Lung (tissue), 12 donors: Measurements from ENCODE around the gene ARHGAP28. TPM values are rescaled to one million over a fixed set of nuclear protein-coding genes. Genes with fewer than 3 reads are reported as not detected.
"Not testable (repeated sequence)": the region's sequence is repeated elsewhere in the genome, so short reads cannot be mapped to it uniquely, and the experiment has no call there.

Experiments
- ATAC-seq: fragments of 200-7000 bp; cut with Tn5 transposase; one replicate; pipeline ENCODE4 v1.9.1; 2020; ENCODE audit warnings: moderate number of reproducible peaks; ENCODE audit not compliant: insufficient read depth, low FRiP score
- DNase-seq, 3 donors: peaks; one replicate each; pipeline ENCODE4 v3.0.0-alpha.2; 2013 to 2017
- H3K27ac ChIP-seq, 2 donors: one replicate each; pipeline ENCODE4 v1.5.1; 2013; ENCODE audit warnings: mild to moderate bottlenecking in 2 of 2, moderate library complexity in 2 of 2, control low read depth in 1 of 2, inconsistent platforms in 1 of 2, low read depth in 1 of 2, low read length in 1 of 2
- H3K27me3 ChIP-seq, 3 donors: one replicate each; pipeline ENCODE4 v1.5.1; 2013; ENCODE audit warnings: low read length in 2 of 3; ENCODE audit not compliant: control insufficient read depth in 3 of 3, insufficient read depth in 3 of 3
- H3K36me3 ChIP-seq, 4 donors: one replicate each; pipeline ENCODE4 v1.5.1; 2013; ENCODE audit warnings: low read length in 4 of 4, mild to moderate bottlenecking in 1 of 4, moderate library complexity in 1 of 4; ENCODE audit not compliant: control insufficient read depth in 4 of 4, insufficient read depth in 4 of 4
- H3K4me1 ChIP-seq, 5 donors: one replicate each; pipeline ENCODE4 v1.5.1; 2013; ENCODE audit warnings: low read length in 5 of 5, mild to moderate bottlenecking in 2 of 5, moderate library complexity in 1 of 5; ENCODE audit not compliant: control insufficient read depth in 5 of 5, insufficient read depth in 5 of 5
- H3K4me3 ChIP-seq: one replicate; pipeline ENCODE4 v1.5.1; 2013; ENCODE audit warnings: mild to moderate bottlenecking, control low read depth, moderate library complexity
- H3K9ac ChIP-seq, 2 donors: one replicate each; pipeline ENCODE4 v1.5.1; 2013; ENCODE audit warnings: low read length in 2 of 2, control low read depth in 1 of 2; ENCODE audit not compliant: insufficient read depth in 1 of 2
- H3K9me3 ChIP-seq, 4 donors: one replicate each; pipeline ENCODE4 v1.5.1; 2013; ENCODE audit warnings: low read length in 3 of 4, mild to moderate bottlenecking in 1 of 4, moderate library complexity in 1 of 4; ENCODE audit not compliant: control insufficient read depth in 4 of 4, insufficient read depth in 3 of 4
- WGBS, 2 donors: extraction: QIAGEN DNeasy Blood & Tissue Kit; methylation state at CpG; one replicate each; pipeline ENCODE4 v1.1.7; 2013; 5-methylcytosine and 5-hydroxymethylcytosine counted together
- polyA plus RNA-seq, 2 donors: library from polyadenylated mRNA; stranded (reverse); fragments of 200-250 nt; gene quantifications; one replicate each; pipeline ENCODE4 v1.2.1, GENCODE V29; 2013
- total RNA-seq, 2 donors: library from RNA; depleted of rRNA in 1 of 2; stranded (reverse); fragments of >200 nt in 1 of 2; gene quantifications; one replicate each; pipeline ENCODE4 v1.2.1, GENCODE V29; 2014 to 2021
- TF ChIP-seq, protein P1 (sequence below): IDR thresholded peaks from 2 replicates; pipeline ENCODE4 v1.5.1; 2012; ENCODE audit warnings: mild to moderate bottlenecking; ENCODE audit errors: control extremely low read depth, extremely low read depth
- donor health status: control.
- donor health status: control.
- donor health status: Bipolar disorder and iron deficiency.
- donor health status: healthy.
- donor health status: DM: yes; HTN: yes; CAD: no.

Gene ARHGAP28
- total and polyA plus RNA-seq, 4 donors = 1.4 to 123 (median 5.6) TPM

- H3K4me1 ChIP-seq = no peaks in the 10 kb centered on the region
- no peak overlapping the region for H3K9ac ChIP-seq
- no peak overlapping the region for H3K4me3 ChIP-seq
- H3K9me3 ChIP-seq = no peaks in the 10 kb centered on the region
- no peak overlapping the region for H3K27ac ChIP-seq
- WGBS, 2 donors = 94 to 100% methylated on average over 1 of the region's 1 CpG
- DNase-seq (no peak), ATAC-seq (no peak)
- no peaks in the 10 kb centered on the region for H3K27me3 ChIP-seq
- TF ChIP-seq, protein P1, sequence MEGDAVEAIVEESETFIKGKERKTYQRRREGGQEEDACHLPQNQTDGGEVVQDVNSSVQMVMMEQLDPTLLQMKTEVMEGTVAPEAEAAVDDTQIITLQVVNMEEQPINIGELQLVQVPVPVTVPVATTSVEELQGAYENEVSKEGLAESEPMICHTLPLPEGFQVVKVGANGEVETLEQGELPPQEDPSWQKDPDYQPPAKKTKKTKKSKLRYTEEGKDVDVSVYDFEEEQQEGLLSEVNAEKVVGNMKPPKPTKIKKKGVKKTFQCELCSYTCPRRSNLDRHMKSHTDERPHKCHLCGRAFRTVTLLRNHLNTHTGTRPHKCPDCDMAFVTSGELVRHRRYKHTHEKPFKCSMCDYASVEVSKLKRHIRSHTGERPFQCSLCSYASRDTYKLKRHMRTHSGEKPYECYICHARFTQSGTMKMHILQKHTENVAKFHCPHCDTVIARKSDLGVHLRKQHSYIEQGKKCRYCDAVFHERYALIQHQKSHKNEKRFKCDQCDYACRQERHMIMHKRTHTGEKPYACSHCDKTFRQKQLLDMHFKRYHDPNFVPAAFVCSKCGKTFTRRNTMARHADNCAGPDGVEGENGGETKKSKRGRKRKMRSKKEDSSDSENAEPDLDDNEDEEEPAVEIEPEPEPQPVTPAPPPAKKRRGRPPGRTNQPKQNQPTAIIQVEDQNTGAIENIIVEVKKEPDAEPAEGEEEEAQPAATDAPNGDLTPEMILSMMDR = no peak
- H3K36me3 ChIP-seq = no peaks in the 10 kb centered on the region
Measured at GRCh38 chr18:6934859-6935258, 205.3 kb downstream of the ARHGAP28 start.

GRCh38 chr18:6938003-6938402 lies 208.5 kb downstream of the ARHGAP28 start:
- Histone ChIP-seq H3K9me3 (no peaks in the 10 kb centered on the region), H3K4me3 (no peak overlapping the region), H3K4me1 (no peaks in the 10 kb centered on the region), H3K9ac (no peak overlapping the region), H3K27ac (no peak overlapping the region), H3K36me3 (no peaks in the 10 kb centered on the region), H3K27me3 (no peaks in the 10 kb centered on the region)
- DNase-seq (no peak), ATAC-seq (no peak)
- 12 to 34% methylated on average over 7 of the region's 7 CpGs for WGBS, 2 donors
- TF ChIP-seq, protein P1 = no peak

- DNase-seq, H3K9me3 ChIP-seq, H3K27me3 ChIP-seq, H3K9ac ChIP-seq, H3K27ac ChIP-seq, H3K36me3 ChIP-seq, H3K4me1 ChIP-seq, H3K4me3 ChIP-seq, ATAC-seq: not testable (repeated sequence)
- WGBS, 2 donors = 59 to 63% methylated on average over 2 of the region's 2 CpGs
Measured at GRCh38 chr18:6938403-6938802, 208.9 kb downstream of the ARHGAP28 start.

GRCh38 chr18:6939972-6940371 lies 210.5 kb downstream of the ARHGAP28 start:
- Histone ChIP-seq H3K9me3 (no peaks in the 10 kb centered on the region), H3K4me3 (no peak overlapping the region), H3K9ac (no peak overlapping the region), H3K27ac (no peak overlapping the region), H3K4me1 (no peaks in the 10 kb centered on the region), H3K27me3 (no peaks in the 10 kb centered on the region), H3K36me3 (no peaks in the 10 kb centered on the region)
- no peak for ATAC-seq
- DNase-seq = no peak
- WGBS, 2 donors = 81 to 94% methylated on average over 4 of the region's 4 CpGs
- TF ChIP-seq, protein P1 = no peak
